NCI-H446 treated with DMSO at 0.1 percent for 48 hours (cell line): ENCODE measurements around the gene MAML1.
"Not testable (repeated sequence)": the region's sequence is repeated elsewhere in the genome, so short reads cannot be mapped to it uniquely, and the experiment has no call there.

Source experiments
- DNase-seq: peaks from one replicate; lab custom pipeline; 2025; lab: John Stamatoyannopoulos, UW

MAML1 gene

DNA sequence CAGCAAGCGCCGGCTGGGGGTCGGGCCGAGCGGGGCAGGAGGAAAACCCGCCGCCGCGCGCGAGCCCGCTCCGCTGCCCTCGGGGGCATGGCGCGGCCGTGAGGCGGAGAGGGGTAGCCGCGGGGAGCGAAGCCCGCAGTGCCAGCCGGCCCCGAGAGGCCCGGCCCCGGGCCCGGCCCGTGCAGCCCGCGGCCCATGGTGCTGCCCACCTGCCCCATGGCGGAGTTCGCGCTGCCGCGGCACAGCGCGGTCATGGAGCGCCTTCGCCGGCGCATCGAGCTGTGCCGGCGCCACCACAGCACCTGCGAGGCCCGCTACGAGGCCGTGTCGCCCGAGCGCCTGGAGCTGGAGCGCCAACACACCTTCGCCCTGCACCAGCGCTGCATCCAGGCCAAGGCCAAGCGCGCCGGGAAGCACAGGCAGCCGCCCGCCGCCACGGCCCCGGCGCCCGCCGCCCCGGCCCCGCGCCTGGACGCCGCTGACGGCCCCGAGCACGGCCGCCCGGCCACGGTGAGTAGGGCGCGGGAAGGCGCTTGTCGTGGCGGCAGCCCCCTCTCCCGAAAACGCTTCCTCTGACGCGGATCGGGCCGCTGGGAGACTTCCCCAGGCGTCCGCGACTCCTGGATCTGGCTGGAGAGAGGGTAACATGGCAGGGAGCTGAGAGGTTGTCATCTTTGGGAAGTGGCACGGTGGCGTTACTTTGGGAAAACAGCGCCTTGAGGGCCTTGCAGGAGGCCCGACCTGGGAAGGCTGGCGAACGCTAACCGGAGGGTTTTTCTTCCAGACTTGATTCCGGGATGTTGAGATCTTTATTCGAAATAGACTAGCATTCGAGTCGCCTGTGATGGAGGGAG lies 523 bp downstream of the MAML1 start:
- DNase-seq: no peak

DNA sequence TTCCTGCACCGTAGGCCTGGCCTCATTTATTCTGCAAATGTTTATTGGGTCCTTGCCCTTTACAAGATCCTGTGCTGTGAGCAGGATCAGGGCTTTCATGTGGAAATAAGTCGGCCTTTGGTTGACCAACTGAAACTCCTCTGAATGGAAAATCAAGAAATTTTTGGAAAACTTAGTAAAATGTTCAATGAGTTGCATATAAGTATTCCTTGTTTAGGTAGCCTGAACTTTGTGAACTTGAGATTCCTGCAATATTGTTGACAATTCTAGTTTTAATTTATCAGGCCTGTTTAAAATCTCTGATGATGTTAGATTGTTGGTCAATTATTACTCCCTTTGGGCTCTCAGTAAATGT lies 1.1 kb downstream of the MAML1 start:
- no peak for DNase-seq

DNA sequence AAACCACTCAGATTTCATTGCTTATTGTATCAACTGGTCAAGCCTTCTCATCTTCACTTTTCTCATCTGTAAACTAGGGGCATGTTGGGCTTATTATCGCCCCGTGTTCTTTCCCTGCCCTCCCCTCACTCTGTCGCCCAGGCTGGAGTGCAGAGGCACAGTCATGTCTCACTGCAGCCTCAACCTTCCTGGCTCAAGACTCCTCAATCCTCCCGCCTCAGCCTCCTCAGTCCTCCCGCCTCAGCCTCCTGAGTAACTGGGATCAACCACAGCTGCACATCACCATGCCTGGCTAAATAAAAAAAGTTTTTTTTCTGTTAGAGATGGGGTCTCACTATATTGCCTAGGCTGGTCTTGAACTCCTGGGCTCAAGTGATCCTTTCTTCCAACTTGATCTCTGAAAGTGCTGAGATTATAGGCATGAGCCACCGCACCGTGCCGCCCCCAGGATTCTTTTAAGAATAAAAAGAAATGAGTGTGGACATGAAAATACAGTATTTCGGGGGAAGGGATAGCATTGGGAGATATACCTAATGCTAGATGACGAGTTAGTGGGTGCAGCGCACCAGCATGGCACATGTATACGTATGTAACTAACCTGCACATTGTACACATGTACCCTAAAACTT lies 2.0 kb downstream of the MAML1 start:
- no peak for DNase-seq

GRCh38 chr5:179738742-179739141 lies 6.1 kb downstream of the MAML1 start:
- DNase-seq: no peak

- DNase-seq: not testable (repeated sequence)
Measured at GRCh38 chr5:179744106-179744505, 11.5 kb downstream of the MAML1 start.

DNA sequence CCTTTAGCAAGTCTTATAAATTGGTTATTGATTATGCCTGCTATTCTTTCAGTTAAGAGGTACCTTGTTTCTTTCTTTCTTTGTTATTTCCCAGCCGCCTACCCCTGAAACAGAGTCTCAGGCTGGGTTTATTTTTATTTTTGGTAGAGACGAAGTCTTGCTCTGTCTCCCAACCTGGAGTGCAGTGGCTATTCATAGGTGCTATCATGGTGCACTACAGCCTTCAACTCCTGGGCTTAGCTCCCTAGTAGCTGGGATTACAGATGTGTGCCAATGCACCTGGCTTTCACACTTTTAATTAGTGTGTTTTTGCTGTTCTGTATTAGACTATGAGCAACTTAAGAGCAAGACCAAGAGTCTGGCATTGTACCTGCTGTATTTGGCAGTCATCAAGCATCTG lies 14.2 kb downstream of the MAML1 start:
- DNase-seq: no peak

- no peak for DNase-seq
Measured at GRCh38 chr5:179747811-179748210, 15.2 kb downstream of the MAML1 start.

DNA sequence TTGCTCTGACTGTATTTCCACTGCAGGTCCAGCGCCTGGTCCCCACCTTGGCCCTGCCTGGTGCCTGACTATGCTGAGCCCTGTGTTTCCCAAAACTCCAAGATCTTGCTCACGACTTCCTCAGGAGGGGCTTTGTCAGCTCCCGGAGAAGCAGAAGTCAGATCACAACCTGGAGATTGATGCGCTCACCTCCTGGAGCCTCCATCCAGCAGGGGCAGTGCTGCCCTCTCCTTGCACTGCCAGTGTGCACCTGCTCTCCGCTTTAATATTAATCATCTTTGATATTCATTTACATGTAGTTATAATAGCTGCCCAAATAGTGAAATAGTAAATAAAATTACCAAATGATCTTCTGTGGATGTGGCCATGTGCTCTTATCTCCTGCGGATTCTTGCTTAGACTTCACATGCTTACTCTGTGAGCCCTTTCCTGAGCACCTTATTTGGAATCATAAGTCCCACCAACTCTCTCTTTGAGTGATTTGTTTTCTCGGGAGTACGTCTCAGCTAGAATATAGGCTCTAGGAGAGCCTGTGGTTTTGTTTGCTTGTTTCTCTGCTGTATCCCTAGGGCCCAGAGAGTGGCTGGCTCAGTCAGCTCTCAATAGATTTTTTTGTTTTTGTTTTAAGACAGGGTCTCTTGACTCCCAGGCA lies 17.4 kb downstream of the MAML1 start:
- no peak for DNase-seq

GRCh38 chr5:179753971-179754370 lies 21.3 kb downstream of the MAML1 start:
- DNase-seq: no peak

GRCh38 chr5:179755022-179755421 lies 22.4 kb downstream of the MAML1 start:
- DNase-seq: no peak

DNA sequence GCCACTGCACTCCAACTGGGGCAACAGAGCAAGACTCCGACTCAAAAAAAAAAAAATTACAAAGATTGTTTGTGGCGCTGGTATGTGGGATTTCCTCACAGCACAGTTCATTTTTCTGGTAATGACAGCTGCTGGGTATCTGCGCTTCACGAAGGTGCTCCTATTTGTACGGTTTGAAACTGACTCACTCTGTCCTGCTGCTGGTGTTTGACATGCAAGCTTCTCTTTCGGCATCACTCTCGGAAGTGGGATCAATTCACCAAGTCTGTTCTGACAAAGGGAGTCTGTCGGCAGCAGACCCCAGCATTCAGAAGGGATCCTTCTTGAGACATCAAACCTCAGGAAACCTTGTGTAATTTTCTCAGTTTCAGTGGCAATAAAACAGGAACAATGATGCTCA lies 26.3 kb downstream of the MAML1 start:
- no peak for DNase-seq

DNA sequence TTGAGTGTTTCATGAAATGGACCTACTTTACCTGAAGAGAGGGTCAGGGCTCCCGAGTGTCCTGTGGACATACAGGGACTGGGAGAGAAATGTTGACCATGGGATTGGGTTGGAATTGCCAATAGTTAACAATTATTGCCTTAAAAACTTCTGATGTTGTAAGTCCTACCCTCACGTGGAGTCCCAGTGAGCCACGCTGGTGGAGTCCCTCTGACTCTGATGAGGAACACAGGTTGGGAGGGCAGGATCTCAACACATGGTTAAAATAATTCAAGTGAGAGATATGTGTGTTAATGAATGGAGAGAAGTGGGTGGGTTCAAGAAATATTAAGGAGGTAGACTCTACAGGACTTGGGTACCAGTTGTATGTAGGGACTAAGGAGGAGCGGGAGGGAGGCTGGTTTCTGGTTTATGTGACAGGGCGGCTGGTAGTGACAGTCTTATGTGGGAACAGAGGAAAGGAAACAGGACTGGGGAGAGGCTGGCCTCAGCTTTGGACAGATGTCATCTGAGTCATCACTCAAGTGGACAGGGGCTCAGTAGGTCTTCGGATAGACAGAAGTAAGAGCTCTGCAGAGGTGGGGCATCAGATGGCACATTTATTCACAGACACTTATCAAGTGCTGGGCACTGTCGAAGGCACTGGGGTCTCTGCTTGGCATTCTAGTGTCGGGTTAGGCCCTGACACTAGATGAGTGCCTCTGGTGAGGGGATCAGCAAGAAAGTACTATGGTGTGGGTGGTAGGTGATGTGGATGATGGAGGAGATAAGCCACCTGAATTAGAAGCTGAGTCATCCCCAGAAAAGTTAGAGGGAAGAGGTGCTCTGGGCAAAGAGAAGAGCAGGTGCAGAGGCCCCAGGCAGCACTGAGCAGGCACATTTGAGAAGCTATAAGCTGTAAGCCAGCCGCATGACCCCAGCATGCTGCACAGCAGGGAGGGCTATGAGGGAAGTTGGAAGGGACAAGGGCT lies 27.2 kb downstream of the MAML1 start:
- DNase-seq: no peak

DNA sequence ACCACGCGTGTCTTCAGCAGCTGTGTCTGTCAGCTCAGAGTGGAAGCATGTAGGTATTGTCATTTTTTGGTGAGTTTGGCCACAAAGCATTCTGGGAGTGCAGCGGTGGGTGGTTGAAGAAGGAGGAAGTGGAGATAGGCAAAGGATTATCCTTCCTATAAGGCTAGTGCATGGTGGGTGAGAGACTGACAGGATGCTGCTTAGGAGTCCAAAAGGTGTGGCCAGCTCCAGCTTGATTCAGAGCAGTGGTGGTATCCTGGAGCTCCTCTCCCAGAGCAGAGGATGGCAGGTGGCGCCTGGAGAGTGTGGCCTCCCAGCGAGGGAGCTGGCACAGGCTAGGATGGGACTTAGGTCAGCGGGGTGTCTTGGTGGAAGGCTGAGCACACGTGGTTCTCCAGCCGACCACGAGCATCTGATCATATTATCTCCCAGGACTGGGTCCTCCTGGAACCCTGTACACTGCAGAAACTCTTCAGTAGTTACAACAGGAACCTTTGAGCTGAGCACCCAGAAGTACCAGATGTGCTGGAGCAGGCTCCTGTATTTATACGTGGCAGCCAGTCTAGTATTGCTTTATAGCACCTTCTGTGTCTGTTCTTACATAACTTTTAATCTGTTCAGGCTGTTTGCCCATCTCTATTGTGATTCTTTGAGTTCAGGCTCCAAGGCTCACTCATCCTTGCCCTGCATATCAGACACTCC lies 29.6 kb downstream of the MAML1 start:
- DNase-seq: peak; percentile 1

GRCh38 chr5:179762781-179763176 lies 30.2 kb downstream of the MAML1 start:
- DNase-seq: no peak

GRCh38 chr5:179763215-179763945 lies 30.8 kb downstream of the MAML1 start:
- peak; percentile 30 for DNase-seq

DNA sequence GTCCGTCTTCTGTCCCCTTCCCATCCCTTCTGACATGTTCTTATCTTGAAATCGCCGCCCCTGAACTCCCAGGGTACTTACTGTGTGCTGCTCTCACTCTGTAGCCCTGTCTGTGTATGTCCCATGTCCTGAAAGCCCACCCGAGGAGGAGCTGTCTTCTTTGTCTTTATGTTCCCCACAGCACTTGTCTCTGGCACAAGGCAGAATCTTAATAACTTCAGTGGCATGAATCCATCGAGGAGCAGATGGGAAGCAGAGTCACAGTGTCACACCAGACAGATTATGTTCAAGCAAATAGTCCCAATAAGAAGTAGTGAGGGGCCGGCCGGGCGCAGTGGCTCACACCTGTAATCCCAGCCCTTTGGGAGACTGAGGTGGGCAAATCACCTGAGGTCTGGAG lies 31.4 kb downstream of the MAML1 start:
- no peak for DNase-seq

GRCh38 chr5:179765400-179765799 lies 32.8 kb downstream of the MAML1 start:
- no peak for DNase-seq

DNA sequence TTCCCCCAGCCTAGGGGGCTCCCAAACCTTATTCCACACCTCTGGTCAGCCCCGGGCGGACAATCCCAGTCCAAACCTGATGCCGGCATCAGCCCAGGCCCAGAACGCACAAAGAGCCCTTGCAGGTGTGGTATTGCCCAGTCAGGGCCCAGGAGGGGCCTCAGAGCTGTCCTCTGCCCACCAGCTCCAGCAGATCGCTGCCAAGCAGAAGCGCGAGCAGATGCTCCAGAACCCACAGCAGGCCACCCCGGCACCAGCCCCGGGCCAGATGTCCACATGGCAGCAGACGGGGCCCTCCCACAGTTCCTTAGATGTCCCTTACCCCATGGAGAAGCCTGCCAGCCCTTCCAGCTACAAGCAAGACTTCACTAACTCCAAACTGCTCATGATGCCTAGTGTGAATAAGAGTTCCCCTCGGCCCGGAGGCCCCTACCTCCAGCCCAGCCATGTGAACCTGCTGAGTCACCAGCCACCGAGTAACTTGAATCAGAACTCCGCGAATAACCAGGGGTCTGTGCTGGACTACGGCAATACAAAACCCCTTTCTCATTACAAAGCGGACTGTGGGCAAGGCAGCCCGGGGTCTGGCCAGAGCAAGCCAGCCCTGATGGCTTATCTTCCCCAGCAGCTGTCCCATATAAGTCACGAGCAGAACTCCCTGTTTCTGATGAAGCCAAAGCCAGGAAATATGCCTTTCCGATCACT lies 33.6 kb downstream of the MAML1 start:
- no peak for DNase-seq

- no peak for DNase-seq
Measured at GRCh38 chr5:179766726-179767455, 34.3 kb downstream of the MAML1 start.
